Endothelial cell of hepatic sinusoid (primary cell): ENCODE results near the gene C1orf53.

Experiments used
- in situ Hi-C: cut with HindIII; loops from 2 replicates; pipeline ENCODE4 v1.10.0; 2017; ENCODE audit warnings: low sequenced_read_pairs

Gene C1orf53

GRCh38 chr1:197907846-197908616, 5.6 kb downstream of the C1orf53 start:
- in situ Hi-C loops: no loop called here

- in situ Hi-C loops: no loop called here
These were observed 6.3 kb downstream of the C1orf53 start for GRCh38 chr1:197908716-197909220.

GRCh38 chr1:197909384-197909783, 7.0 kb downstream of the C1orf53 start:
- in situ Hi-C loops: no loop called here

- in situ Hi-C loops: loop anchor here (5.0 kb wide), 1 partner anchor 87 kb away; no protein-coding TSS in a partner anchor
These were observed 7.9 kb downstream of the C1orf53 start for GRCh38 chr1:197910120-197910991.

GRCh38 chr1:197911111-197911856, 8.9 kb downstream of the C1orf53 start:
- in situ Hi-C loops: loop anchor here (5.0 kb wide), 1 partner anchor 86 kb away; no protein-coding TSS in a partner anchor

GRCh38 chr1:197911857-197912696, 9.6 kb downstream of the C1orf53 start:
- in situ Hi-C loops: loop anchor here (5.0 kb wide), 1 partner anchor 85 kb away; no protein-coding TSS in a partner anchor

GRCh38 chr1:197912739-197913494, 10.5 kb downstream of the C1orf53 start:
- in situ Hi-C loops: loop anchor here (5.0 kb wide), 1 partner anchor 84 kb away; no protein-coding TSS in a partner anchor

GRCh38 chr1:197913495-197914276, 11.3 kb downstream of the C1orf53 start:
- in situ Hi-C loops: loop anchor here (5.0 kb wide), 1 partner anchor 84 kb away; no protein-coding TSS in a partner anchor

- in situ Hi-C loops: loop anchor here (5.0 kb wide), 1 partner anchor 83 kb away; no protein-coding TSS in a partner anchor
These were observed 12.1 kb downstream of the C1orf53 start for GRCh38 chr1:197914510-197914909.

- in situ Hi-C loops: no loop called here
These were observed 12.9 kb downstream of the C1orf53 start for GRCh38 chr1:197915260-197915861.

GRCh38 chr1:197915862-197916499, 13.6 kb downstream of the C1orf53 start:
- in situ Hi-C loops: no loop called here

GRCh38 chr1:197916500-197916983, 14.1 kb downstream of the C1orf53 start:
- in situ Hi-C loops: no loop called here

GRCh38 chr1:197917805-197918651, 15.6 kb downstream of the C1orf53 start:
- in situ Hi-C loops: no loop called here

GRCh38 chr1:197918807-197919345, 16.4 kb downstream of the C1orf53 start:
- in situ Hi-C loops: no loop called here

- in situ Hi-C loops: no loop called here
These were observed 17.1 kb downstream of the C1orf53 start for GRCh38 chr1:197919346-197920066.
